Pulmonary artery endothelial cell (primary cell): ENCODE results near the gene TAS1R2. TPM values are rescaled to one million over a fixed set of nuclear protein-coding genes. Genes with fewer than 3 reads are reported as not detected.

Experiments used
- DNase-seq: peaks from one replicate; pipeline ENCODE4 v3.0.0-alpha.2; 2011; ENCODE audit warnings: low read depth, low spot score
- total RNA-seq: library from RNA; depleted of rRNA; stranded (reverse); fragments of >200 nt; gene quantifications from 2 replicates; pipeline ENCODE4 v1.2.3, GENCODE V29; 2014

TAS1R2 gene
- total RNA-seq, 1 donor from 2014 or later: not detected

DNA sequence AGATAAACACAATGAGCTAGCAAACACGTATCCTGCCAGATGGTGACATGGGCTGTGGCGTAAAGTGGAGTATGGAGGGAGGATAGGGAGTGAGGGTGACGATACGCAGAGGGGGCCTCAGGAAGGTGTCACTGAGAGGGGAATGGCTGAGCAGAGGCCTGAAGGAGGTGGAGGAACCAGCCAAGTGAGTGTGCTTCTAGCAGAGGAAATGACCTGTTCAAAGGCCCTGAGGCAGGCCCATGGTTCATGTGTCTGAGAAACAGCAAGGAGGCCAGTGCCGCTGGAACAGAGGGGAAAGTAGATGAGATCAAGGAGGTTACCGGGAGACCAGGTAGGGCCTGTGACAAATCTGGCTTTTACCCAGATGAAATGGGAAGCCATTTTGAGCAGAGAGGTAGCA is 36.0 kb downstream of the TAS1R2 start:
- DNase-seq: no peak

DNA sequence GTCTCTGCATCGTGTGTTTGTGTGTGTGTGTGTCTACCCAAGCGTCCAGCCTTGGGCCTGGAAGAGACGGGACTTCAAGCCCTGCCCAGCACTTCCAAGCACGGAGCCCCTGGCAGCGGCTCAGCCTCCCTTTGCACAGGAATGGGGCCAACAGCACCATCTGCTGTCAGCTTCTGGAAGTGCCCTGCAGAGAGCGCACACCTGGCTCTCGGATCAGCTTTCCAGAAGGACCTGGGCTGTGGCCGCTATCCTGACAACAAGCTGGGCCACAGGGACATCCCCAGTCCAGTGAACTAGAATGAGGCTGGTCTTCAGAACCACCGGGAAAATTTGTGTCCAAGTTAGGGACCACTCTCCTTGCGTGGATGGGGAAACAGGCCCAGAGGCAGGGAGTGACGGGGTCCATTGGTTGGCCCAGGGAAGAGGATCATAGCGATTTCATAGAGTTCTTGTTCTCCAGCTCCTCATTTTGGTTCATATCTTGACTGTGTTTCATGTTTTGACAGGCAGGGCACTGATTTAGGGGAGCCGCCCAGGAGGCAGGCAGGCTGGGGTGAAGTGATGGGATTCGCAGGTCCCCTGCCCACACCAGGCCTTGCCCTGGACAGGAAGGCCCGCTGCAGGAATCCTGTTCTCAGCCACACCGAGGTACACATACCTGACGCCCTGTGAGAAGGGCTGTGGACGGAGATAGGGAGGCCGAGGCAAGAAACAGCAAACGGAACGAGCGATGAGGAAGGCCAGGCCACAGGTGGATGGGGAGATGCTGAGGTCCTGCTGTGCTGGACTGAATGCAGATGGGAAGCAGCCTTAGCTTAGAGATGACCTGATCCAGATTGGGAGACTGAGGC is 38.4 kb downstream of the TAS1R2 start:
- peak; percentile 17 for DNase-seq

DNA sequence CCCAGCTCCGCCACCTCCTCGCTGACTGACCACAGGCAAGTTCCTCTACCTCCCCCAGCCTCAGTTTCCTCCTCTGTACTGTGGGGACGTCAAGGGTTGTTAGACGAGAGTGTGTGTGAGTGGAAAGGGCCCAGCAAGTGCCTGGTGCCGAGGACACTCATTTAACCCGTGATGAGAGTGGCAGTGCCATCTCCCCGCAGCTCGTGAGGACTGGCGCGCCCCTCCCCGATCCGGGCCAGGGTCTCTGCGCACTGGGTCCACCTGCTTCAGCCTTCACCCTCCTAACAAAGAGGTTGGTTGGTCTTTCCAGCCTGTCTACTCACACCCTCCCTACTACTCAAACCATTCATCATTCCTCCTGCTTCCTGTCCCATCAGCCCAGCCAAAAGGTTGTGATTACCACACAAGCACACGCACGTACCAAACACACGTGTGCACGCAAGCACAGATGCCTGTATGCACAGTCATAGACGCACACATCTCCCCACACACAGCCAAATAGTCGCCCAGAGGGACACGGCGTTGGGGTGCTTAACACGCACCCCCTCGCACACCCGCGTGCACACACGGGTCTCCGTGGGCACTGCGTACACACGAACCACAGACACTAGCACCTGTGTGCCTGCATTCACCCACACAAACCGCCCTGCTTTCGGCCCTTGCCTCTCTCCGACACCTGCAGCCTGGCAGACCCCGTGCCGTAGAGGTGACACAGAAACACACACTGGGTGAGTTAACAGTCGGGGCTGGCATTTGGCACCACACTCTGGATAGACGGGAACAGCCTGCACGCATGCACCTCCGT is 39.3 kb downstream of the TAS1R2 start:
- DNase-seq: no peak

DNA sequence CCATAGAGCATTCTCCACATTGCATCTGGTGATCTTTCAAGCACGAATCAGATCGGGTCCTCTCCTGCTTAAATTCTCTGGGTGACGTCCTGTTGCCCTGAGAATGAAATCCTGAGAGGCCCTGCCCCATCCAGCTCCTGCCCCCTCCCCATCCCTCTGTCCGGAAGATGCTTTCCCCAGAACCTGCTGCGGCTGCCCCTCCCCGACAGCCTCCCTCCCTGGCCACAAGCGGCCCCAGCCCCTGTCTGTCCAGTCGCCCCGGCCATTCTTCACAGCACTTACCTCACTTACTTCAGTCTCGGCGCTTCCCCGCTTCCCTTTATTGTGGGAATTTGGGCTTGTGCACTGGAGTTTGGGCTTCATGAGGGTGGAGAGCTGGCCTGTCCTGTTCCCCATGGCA is 40.3 kb downstream of the TAS1R2 start:
- DNase-seq: no peak

DNA sequence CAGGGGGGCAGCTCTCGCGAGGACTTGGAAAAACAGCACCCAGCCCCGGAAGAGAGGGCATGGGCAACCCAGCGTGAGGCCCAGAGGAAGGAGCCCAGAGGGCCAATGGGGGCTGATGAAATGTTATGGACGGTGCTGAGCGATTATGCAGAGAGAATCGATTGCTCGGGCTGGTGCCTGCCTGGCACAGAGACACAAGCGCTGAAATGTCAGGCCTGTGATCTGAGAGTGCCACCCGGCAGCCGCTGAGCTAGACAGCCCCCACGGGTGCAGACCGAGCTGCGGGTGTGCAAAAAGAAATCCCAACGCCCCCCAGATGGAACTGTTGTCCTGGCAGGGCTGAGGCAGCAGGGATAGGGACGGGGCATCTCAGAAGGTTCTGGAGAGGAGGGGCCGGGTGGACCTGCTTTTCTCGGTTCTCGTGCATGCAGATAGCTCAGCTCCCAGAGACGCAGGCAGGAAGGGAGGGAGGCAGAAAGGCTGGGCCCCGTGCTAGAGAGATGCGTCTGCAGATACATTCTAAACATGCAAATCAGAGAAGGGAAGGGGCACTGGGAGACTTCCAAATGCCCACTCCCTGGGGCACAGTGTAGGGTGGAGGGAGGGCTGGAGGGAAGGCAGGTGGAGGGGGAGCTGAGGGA is 41.5 kb downstream of the TAS1R2 start:
- DNase-seq: no peak

DNA sequence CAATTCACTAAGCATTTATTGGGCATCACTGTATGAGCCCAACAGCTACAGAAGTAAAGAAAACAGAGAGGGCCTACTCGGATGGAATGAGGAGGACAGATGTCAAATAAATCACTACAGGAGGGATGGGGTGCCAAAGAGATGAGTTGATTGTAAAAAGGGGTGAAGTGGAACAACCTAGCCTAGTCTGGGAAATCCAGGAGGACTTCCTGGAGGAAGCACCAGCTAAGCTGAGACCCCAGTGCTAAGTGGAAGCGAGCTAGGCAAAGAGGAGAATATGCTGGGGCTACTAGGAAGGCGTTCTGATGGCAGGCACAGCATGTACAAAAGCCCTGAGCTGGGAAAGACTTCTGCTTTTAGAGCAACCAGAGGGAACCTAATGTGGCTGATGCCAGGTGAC is 42.1 kb downstream of the TAS1R2 start:
- no peak for DNase-seq

DNA sequence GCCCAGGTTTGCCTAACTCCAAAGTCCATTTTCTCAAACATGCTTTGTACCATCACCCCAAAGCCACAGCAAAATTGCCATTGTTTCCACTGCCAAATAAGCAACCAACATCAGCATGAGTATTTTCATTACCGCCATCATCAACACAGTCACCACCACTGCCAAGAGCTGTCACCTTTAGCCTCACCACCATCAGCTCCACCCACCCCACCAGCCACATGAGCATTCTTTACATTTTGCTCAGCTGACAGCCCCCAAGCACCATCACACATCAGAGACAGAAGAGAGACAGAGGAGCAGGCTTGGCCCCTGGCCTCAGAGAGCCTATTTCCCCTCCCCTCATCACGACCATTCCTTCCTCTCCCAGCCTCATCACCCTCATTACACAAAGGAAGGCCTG is 42.7 kb downstream of the TAS1R2 start:
- no peak for DNase-seq

DNA sequence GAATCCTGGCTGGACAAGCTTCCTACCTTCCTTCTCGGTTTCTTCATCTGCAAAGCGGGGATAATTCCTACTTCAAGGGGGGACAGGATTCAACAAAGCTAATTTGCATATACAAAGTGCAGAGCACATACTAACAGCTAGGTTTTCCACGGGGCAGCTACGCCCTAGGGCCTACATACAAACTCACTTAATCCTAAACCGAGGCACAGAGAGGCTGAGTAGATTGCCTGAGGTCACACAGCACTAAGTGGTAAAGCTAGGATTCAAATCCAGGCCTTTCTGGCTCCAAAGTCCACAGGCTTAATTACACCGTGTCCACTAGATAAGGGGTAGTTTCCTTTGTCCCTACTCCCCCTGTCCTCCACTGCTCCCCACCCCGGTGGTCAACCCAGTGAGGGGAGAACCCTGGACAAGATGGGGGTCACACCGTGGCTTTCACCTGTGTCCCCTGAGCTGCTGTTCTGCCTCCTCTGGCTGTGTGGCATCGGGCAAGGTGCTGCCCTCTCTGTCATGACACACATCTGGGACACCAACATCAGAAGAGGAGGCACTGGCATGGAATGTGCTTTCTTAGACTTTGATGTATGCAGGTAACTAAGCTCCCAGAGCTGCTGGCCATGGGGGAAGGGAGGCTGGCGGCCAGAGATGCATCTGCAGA is 44.5 kb downstream of the TAS1R2 start:
- DNase-seq: no peak

DNA sequence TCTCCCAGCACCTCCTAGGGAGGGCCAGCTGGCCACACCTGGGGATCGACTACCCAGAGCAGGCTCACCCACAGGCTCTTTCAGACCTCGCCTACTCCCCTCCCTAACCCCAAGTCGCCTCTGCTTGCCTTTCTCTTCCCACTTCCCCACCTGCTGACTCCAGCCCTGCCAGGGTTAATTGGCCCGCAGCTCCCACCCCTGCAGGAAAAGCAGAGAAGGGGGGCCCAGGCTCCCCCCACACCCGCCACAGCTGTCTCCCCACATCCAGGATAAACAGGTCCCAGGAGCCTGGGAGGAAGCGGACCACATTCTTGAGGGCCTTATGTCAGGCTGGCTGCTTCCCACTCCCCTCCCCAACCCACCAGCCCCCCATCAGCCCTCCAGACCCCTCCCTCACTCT is 45.0 kb downstream of the TAS1R2 start:
- no peak for DNase-seq

DNA sequence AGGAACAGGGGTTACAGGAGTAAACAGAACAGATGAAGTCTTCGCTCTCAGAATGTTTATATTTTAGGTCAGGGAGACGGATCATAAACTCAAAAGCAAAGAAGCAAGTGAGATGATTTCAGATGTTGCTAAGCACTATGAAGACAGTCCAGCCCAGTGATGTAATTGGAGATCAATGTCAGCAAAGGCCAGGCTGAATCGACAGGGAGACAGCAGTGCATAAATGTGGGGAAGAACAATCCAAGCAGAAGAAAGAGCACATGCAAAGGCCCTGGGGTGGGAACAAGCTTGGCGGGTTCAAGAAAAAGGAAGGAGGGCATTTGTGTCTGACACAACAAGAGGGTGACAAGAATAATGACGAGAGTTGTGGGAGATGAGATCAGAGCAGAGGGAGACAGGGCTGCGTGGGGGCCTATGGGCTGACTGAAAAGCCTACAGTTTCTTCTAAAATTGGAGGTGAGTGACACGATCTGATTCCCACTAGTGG is 47.0 kb downstream of the TAS1R2 start:
- no peak for DNase-seq

DNA sequence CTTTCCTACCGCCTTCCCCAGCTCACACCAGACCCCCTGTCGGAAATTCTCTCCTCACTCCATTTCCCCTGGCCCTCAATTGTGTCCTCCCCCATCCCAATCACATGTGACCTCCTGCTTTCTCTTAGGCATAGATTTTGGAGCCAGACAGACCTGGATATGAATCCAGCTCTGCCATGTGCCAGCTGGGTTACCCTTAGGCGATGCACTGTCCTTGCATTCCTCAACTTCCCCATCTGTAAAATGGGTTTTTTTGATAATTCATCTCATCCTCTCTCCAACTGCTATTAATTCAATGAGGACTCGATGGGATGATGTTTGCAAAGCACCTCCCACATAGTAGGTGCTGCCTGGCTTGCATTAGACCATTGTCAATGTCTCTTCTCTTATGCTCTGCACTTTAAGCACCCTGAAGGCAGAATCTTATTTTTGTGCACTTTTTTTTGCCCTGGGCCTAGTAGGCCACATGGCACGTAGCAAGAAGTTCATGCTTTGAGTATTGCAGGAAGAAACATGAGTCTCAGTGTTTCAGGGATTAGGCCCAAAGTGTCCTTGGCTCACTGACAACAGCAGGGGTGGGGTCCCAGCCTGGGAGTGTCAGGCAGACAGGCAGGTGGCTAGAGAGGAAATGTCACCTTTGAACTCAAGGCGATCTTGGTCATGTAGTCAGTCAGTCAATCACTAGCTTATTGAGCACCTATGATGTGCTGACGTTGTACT is 47.6 kb downstream of the TAS1R2 start:
- no peak for DNase-seq

DNA sequence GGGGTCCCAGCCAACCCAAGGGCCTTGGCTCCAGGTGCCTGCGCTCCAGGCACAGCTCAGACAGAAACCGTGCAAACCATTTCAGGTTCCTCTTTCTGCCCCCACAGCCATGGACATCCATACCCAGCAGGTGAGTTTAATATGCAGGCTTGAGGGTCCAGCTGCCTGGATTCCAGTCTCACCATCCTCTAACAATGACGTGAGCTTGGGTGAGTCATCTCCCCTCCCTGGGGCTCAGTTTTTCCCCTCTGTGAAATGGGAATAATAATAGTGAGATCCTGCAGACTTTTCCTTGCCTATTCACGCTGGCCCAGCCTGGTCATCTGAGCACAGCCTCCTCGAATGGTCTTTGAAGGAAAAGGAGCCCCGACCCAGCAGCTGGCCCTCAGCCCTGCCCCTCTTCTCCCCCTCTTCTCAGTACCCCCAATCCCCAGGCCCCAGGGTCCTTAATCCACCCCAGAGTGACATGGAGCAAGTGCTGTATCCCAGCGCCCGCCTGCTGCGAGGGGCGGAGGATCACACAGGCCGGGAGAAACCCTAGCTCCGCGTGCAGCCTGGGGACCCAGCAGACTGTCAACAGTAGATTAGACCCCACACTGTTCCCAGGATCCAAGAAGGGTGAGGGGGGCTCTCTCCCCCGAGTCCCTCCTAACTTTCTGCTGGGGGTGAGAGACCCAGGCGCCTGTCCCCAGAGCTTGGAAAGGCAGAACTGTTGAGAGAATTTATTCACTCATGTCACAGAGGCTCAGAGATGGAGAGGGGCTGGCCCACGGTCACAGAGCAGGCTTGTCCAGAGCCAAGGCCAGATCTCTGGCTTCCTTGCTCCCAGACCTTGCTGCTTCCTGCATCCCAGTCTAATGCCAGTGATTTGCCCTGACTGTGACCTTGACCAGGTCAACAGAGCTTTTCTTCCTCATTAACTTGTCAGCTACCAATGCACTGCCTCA is 49.2 kb downstream of the TAS1R2 start:
- DNase-seq: no peak

DNA sequence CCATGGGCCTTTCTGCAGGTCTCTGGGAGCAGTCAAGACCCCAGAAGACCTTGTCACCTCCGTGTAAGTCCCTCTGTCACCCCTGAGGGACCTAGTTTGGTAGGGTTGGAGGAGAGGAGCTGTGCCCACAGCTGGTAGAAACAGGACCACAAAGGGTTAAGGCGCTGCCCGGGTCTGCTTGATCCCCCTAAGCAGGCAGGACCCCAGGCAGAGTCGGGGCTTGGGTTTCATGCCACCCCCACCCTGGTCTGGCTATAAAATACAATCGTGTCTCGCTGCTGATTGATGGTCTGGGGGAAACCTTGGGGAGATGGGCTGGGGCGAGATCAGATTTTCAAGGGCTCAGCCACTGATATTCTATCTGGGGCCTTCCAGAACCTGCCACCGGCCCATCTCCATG is 50.9 kb downstream of the TAS1R2 start:
- DNase-seq: no peak

DNA sequence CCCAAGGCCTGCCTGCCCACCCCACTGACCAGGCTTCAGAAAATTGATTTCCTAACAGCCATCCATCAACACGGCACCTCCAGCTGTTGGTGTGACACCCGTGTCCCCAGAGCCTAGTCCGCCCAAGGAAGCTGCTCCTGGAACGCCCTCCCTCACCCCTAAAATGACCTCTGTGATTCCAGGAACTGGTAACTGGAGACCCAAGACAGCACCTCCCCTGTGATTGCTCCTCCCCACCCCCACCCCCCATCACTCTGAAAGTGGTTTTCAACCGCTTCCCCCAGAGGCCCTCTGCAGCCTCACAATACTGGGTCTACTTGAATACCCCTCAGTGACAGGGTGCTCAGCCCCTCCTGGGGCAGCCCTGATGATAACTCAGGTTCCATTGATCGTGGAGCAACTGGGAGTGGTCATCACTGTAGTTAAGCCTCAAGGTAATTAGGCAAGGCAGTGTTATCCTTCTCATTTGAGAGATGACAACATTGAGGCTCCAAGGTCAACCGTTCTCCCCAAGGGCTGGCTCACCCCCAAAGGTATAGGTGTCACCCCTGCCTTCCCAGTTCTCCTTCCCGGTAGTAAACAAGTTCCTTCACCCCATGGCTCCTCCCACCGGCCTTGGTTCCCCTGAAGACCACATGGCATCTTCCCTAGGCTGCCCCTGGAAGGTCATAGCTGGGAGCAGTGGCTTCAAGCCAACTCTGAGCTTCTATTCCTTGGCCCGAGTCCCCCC is 52.0 kb downstream of the TAS1R2 start:
- DNase-seq: no peak

DNA sequence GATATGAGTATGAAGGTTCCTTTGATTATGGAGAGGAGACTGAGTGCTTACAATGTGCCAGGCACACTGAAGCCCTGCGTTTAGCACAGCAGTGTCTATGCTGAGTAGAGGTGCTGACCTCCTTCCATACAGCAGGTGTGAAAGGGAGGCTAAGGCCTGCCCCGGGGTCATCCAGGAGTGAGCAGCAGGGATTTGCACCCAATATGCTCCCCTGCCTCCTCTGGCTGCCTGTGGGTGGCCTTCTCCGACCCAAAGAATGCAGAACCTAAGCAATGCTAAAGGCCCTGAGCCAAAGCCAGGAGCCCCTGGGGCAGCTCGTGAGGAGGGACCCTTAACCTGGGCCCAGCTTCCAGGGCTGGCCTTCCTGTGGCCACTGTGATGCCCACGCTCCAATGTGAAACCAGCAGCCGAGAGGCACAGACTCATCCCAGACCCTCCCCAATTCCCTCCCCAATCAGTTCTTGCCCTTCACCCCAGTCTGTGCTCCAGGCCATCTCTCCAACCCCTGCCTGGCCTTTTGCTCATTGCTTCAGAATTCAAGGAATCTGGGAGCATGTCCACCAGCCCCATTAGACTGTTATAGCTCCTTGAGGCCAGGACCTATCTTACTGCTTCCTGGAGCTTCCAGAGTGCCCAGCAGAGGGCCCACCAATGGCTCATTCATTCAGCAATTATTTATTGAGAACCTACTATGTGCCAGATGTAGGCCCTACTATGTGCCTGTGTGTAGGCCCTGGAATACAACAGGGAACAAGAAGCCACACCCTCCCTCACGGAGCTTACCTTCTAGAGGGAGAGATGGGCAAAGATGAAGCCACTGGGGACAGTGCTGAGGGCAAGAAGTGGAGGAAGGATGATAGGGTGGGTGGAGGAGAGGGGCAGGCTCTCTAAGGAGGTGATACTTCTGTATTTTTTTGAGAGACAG is 53.3 kb downstream of the TAS1R2 start:
- DNase-seq: no peak

DNA sequence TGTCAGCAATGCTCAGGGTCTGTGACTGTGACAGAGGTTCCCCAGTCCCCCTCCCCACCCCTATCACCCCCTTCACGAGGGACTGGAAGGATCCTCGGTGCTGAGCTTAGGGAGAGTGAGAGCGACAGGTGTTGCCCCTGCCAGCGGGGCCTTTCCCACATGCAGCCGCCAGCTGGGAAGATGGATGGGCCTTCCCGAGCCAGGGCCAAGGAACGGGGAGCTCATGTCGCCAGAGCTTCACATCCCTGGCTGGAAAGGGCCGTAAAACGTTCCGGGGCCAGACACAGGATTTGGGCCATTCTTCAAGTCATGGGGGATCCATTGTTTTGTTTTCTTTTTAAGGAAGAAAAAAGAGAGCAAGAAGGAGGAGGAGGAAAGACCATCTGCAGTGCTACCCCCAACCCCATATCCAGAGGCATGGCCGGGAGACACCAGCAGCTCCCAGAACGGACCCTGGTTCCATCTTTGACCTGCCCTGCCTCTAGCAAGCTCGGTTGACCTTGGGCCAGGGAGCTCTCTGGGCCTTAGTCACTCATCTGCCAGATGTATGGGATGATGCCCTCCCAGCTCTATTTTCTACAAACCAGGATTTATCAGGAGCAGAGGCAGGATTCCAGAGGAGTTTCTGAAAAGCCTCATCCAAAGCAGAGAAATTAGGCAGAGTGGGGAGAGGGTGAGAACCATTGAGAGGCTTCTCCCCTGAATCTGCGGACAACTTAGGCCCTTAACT is 54.1 kb downstream of the TAS1R2 start:
- no peak for DNase-seq

DNA sequence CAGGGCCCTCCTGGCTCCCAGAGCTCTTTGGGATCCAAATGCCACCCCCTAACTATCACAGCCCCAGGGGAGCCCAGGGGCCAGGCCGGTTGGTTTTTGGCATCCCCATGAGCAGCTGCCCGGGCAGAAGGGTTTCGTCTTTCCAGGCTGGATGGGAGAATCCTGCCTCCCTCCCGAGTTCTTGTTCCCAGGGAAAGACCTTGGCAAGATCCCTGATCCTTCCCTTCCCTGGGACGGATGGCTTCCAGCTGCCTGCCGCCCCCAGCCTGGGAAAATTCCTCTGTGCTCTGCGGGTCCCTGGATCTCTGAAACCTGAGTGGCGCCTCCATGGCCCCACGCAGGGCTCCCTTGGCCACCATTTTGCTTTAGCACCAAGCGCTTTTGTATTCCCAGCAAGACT is 55.6 kb downstream of the TAS1R2 start:
- DNase-seq: no peak
